Keratinocyte (primary cell): ENCODE data around the gene PAGR1. TPM values are rescaled to one million over a fixed set of nuclear protein-coding genes. Genes with fewer than 3 reads are reported as not detected.
A peak's percentile ranks its signal among the peaks of the same experiment; 100 is the strongest.

Experiments used
- DNase-seq: peaks from one replicate; pipeline ENCODE4 v3.0.0-alpha.2; 2011; ENCODE audit warnings: low read depth, missing footprints, low spot score
- FAIRE-seq: peaks from 2 replicates; lab custom pipeline; 2011; peaks lifted over from hg19 to GRCh38; lab: Jason Lieb, UNC
- H2AFZ ChIP-seq: 2 replicates; pipeline ENCODE4 v1.6.0; 2012; ENCODE audit warnings: low read length, control low read depth, inconsistent platforms; ENCODE audit not compliant: control insufficient read depth
- H3K27ac ChIP-seq: 2 replicates; pipeline ENCODE4 v1.5.1; 2011; ENCODE audit warnings: low read length; ENCODE audit not compliant: control insufficient read depth, insufficient read depth
- H3K27me3 ChIP-seq: 3 replicates; pipeline ENCODE4 v1.6.0; 2011; ENCODE audit warnings: low read length; ENCODE audit not compliant: control insufficient read depth, insufficient read depth; ENCODE audit errors: extremely low read depth
- H3K36me3 ChIP-seq, 2 experiments: 2 replicates in 1 of 2; 3 replicates in 1 of 2; pipeline ENCODE4 v1.5.1; 2011; ENCODE audit warnings: low read length in 2 of 2, mild to moderate bottlenecking in 1 of 2; ENCODE audit not compliant: control insufficient read depth in 2 of 2, insufficient read depth in 2 of 2; ENCODE audit errors: extremely low read depth in 1 of 2
- H3K4me1 ChIP-seq: 3 replicates; pipeline ENCODE4 v1.5.1; 2011; ENCODE audit warnings: low read length; ENCODE audit not compliant: control insufficient read depth, insufficient read depth; ENCODE audit errors: extremely low read depth
- H3K4me2 ChIP-seq: 3 replicates; pipeline ENCODE4 v1.6.0; 2011; ENCODE audit warnings: low read depth, low read length; ENCODE audit not compliant: control insufficient read depth, insufficient read depth; ENCODE audit errors: extremely low read depth
- H3K4me3 ChIP-seq, 3 experiments: fragments of 200-600 bp in 1 of 3; sonication (generic) in 1 of 3; 2 replicates in 2 of 3; 3 replicates in 1 of 3; pipeline ENCODE4 v1.5.1; 2011 to 2016; ENCODE audit warnings: low read length in 3 of 3, mild to moderate bottlenecking in 3 of 3, control low read depth in 2 of 3, inconsistent platforms in 1 of 3, low read depth in 1 of 3, mixed read lengths in 1 of 3, mixed run types in 1 of 3, moderate library complexity in 1 of 3; ENCODE audit not compliant: control insufficient read depth in 2 of 3, insufficient read depth in 2 of 3; ENCODE audit errors: extremely low read depth in 1 of 3
- H3K79me2 ChIP-seq: 2 replicates; pipeline ENCODE4 v1.6.0; 2012; ENCODE audit warnings: low read length; ENCODE audit not compliant: control insufficient read depth, insufficient read depth
- H3K9ac ChIP-seq: 3 replicates; pipeline ENCODE4 v1.6.0; 2011; ENCODE audit warnings: low read length; ENCODE audit not compliant: control insufficient read depth, insufficient read depth; ENCODE audit errors: extremely low read depth
- H3K9me1 ChIP-seq: 3 replicates; pipeline ENCODE4 v1.6.0; 2011; ENCODE audit warnings: low read length; ENCODE audit not compliant: control insufficient read depth, insufficient read depth; ENCODE audit errors: extremely low read depth
- H3K9me3 ChIP-seq: 2 replicates; pipeline ENCODE4 v1.5.1; 2012; ENCODE audit warnings: low read depth, low read length; ENCODE audit not compliant: control insufficient read depth
- H4K20me1 ChIP-seq: 3 replicates; pipeline ENCODE4 v1.6.0; 2011; ENCODE audit warnings: low read length; ENCODE audit not compliant: control insufficient read depth, insufficient read depth; ENCODE audit errors: extremely low read depth
- EZH2 ChIP-seq: IDR thresholded peaks from one replicate; pipeline ENCODE4 v1.6.1; 2012; ENCODE audit warnings: inconsistent platforms, mild to moderate bottlenecking, low read length, moderate library complexity
- dilution Hi-C: fragments of 300-500 bp; cut with MboI; formaldehyde crosslinking; loops from one replicate; pipeline ENCODE4 v1.7.0; 2020; ENCODE audit warnings: low sequenced_read_pairs; ENCODE audit not compliant: extremely low pct_ligation_motif_present
- polyA plus RNA-seq, 5 experiments: library from polyadenylated mRNA; depleted of rRNA in 3 of 5; stranded (reverse) in 3 of 5; stranded (forward) in 1 of 5; unstranded in 1 of 5; fragments of >200 nt; gene quantifications; 1 replicate in 1 of 5; 2 replicates in 3 of 5; 3 replicates in 1 of 5; pipeline versions ENCODE4 v1.2.1 to v1.2.3, GENCODE V29; 2011 to 2012; ENCODE audit warnings: missing spikeins in 2 of 5, low read depth in 1 of 5, low replicate concordance in 1 of 5
- TF ChIP-seq, protein P1 (sequence below), 3 experiments: IDR thresholded peaks in 1 of 3; conservative IDR thresholded peaks in 1 of 3; optimal IDR thresholded peaks in 1 of 3; 2 replicates in 2 of 3; 3 replicates in 1 of 3; pipeline versions ENCODE3 to v1.5.1; 2011; ENCODE audit warnings: low read length in 3 of 3, mild to moderate bottlenecking in 3 of 3, moderate library complexity in 2 of 3, control low read depth in 1 of 3, inconsistent platforms in 1 of 3; ENCODE audit not compliant: insufficient read depth in 2 of 3; ENCODE audit errors: extremely low read depth in 1 of 3

PAGR1 gene
- polyA plus RNA-seq, 1 donor (not counting 4 experiments of a cell fraction or from before 2014, with no cell fraction given) = 13.6 TPM

DNA sequence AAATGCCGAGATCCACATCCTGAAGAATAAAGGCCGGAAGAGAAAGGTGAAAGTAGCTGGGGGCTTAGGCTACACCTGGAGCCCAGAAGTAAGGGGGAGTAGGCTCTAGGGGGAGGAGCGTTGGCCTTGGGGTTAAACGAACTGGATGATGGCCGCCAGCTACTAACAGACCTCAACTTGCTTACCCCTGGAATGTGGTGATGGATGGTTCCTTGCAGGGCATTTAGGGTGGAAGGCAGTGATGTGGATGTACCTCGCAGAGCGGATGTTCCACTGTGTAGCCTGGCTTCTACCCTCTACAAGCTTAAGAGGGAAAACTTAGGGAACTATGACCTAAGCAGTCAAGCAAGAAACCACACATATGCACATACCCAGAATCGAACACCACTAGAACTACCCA lies 11.9 kb upstream of the PAGR1 start:
- Histone ChIP-seq H3K9me1 (no peaks in the 10 kb centered on the region), H4K20me1 (no peaks in the 10 kb centered on the region), H3K4me2 (no peak overlapping the region), H3K4me1 (peaks cover 18% of the 10 kb centered on the region), H3K9ac (no peak overlapping the region), H2AFZ (no peak overlapping the region), H3K27me3 (no peaks in the 10 kb centered on the region), H3K9me3 (no peaks in the 10 kb centered on the region), H3K4me3 (no peak overlapping the region), H3K79me2 (peaks cover 18% of the 10 kb centered on the region), H3K27ac (no peak overlapping the region), H3K36me3 (peaks cover 16 to 24% of the 10 kb centered on the region in 2 experiments)
- FAIRE-seq (no peak), DNase-seq (no peak)
- TF ChIP-seq, protein P1, sequence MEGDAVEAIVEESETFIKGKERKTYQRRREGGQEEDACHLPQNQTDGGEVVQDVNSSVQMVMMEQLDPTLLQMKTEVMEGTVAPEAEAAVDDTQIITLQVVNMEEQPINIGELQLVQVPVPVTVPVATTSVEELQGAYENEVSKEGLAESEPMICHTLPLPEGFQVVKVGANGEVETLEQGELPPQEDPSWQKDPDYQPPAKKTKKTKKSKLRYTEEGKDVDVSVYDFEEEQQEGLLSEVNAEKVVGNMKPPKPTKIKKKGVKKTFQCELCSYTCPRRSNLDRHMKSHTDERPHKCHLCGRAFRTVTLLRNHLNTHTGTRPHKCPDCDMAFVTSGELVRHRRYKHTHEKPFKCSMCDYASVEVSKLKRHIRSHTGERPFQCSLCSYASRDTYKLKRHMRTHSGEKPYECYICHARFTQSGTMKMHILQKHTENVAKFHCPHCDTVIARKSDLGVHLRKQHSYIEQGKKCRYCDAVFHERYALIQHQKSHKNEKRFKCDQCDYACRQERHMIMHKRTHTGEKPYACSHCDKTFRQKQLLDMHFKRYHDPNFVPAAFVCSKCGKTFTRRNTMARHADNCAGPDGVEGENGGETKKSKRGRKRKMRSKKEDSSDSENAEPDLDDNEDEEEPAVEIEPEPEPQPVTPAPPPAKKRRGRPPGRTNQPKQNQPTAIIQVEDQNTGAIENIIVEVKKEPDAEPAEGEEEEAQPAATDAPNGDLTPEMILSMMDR (optimal IDR thresholded peaks at IDR 0.05 in 1 of 3, IDR thresholded peaks at IDR 0.05 in 1 of 3, conservative IDR thresholded peaks at IDR 0.05 in 1 of 3; ENCODE audit: extremely low read depth in 1 of 3, insufficient read depth in 2 of 3, low read length in 3 of 3) = no peak
- TF ChIP-seq EZH2 = no peak
- dilution Hi-C loops = no loop called here

DNA sequence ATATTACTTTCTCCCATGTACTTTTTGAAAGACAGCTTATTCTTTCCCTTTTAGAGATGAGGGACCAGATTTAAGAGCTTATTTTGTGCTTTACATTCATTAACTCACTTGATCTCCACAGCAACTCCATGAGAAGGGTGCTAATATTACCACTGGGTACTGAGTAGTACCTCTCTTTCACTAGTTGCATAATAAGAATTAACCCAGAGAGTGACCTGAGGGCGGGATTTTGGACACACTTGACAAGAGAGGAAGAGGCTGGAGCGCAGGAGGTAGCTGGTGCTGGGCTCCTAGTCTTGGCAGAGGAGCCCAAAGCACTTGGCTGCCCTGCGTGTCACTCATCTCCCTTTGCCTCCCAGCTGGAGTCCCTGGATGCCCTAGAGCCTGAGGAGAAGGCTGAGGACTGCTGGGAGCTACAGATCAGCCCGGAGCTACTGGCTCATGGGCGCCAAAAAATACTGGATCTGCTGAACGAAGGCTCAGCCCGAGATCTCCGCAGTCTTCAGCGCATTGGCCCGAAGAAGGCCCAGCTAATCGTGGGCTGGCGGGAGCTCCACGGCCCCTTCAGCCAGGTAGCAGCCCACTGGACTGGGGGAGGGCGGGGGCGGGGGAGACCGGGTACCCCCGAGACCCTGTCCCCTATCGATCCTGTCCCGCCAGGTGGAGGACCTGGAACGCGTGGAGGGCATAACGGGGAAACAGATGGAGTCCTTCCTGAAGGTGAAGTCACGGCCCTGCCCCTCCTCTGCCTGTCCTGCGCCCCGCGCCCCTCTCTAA lies 11.3 kb upstream of the PAGR1 start:
- TF ChIP-seq EZH2 = no peak
- TF ChIP-seq, protein P1 (optimal IDR thresholded peaks at IDR 0.05 in 1 of 3, IDR thresholded peaks at IDR 0.05 in 1 of 3, conservative IDR thresholded peaks at IDR 0.05 in 1 of 3; ENCODE audit: extremely low read depth in 1 of 3, insufficient read depth in 2 of 3, low read length in 3 of 3) = no peak
- dilution Hi-C loops = no loop called here
- Histone ChIP-seq H3K27me3 (no peaks in the 10 kb centered on the region), H3K9ac (peak overlapping the region; percentile 93), H3K36me3 (peaks cover 12 to 22% of the 10 kb centered on the region in 2 experiments), H3K9me3 (no peaks in the 10 kb centered on the region), H4K20me1 (no peaks in the 10 kb centered on the region), H3K27ac (peak overlapping the region; percentile 85), H3K79me2 (peaks cover 22% of the 10 kb centered on the region), H3K4me1 (peaks cover 22% of the 10 kb centered on the region), H3K4me2 (peak overlapping the region; percentile 92), H2AFZ (peak overlapping the region; percentile 81), H3K4me3 (peak overlapping the region; percentile 56 to 81 (median 72)), H3K9me1 (no peaks in the 10 kb centered on the region)
- FAIRE-seq (no peak), DNase-seq (no peak)
